ENCODE measurements around the gene SLC16A13.

The SLC16A13 gene

GRCh38 chr17:7074931-7075330 lies 39.1 kb downstream of the SLC16A13 start:
- H3K27me3 ChIP-seq (ENCODE audit: insufficient read depth, low read depth) = no peaks in the 10 kb centered on the region
- H3K4me3 ChIP-seq (IDR thresholded peaks at IDR 0.05; ENCODE audit: insufficient read depth, low read depth, low read length) = no peak overlapping the region
- no peaks in the 10 kb centered on the region for H4K20me1 ChIP-seq (ENCODE audit: insufficient read depth)
- H3K27ac ChIP-seq = no peak overlapping the region
- H3K9ac ChIP-seq = no peak overlapping the region
- no peak overlapping the region for H2AFZ ChIP-seq (ENCODE audit: low read depth)
- TF ChIP-seq CTCF (conservative IDR thresholded peaks at IDR 0.05; ENCODE audit: low read depth, low read length) = no peak
- H3K36me3 ChIP-seq (ENCODE audit: insufficient read depth) = no peaks in the 10 kb centered on the region
- no peaks in the 10 kb centered on the region for H3K4me1 ChIP-seq (ENCODE audit: low read depth, poor library complexity, severe bottlenecking)
- H3K4me2 ChIP-seq = no peak overlapping the region
- H3K79me2 ChIP-seq (ENCODE audit: insufficient read depth, low read depth) = no peaks in the 10 kb centered on the region

DNA sequence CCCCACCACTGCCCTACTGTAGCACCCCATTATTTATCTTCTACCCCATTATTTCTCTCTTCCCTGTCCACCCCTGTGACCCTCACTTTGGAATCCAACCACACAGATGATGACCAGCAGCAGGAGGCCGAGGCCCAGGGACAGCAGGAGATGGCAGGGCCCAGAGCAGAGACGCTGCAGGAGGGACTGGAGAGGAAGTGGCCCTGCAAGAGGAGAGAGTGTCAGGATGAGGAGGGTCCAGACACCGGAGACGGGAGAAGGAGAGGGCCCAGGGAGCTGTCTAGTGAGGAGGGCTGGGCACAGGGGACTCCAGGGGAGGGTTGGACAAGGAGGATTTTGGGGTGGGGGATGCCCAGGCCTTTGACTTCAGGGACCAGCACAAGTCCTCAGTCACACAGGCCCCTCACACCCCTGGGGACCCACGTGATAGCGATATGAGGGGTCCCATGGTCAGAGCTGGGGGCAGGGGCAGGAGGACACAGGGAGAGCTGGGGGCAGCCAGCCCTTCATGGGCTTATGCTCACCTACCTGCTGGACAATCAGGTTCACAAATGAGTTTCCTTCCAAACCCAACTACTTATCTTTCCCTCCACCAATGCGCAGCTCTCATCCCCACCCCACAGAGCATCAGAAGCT lies 42.2 kb downstream of the SLC16A13 start:
- H4K20me1 ChIP-seq (ENCODE audit: insufficient read depth) = no peaks in the 10 kb centered on the region
- no peak overlapping the region for H2AFZ ChIP-seq (ENCODE audit: low read depth)
- no peaks in the 10 kb centered on the region for H3K4me1 ChIP-seq (ENCODE audit: low read depth, poor library complexity, severe bottlenecking)
- H3K27me3 ChIP-seq (ENCODE audit: insufficient read depth, low read depth) = no peaks in the 10 kb centered on the region
- no peaks in the 10 kb centered on the region for H3K36me3 ChIP-seq (ENCODE audit: insufficient read depth)
- no peak for TF ChIP-seq CTCF (conservative IDR thresholded peaks at IDR 0.05; ENCODE audit: low read depth, low read length)
- H3K4me2 ChIP-seq = no peak overlapping the region
- no peak overlapping the region for H3K9ac ChIP-seq
- no peak overlapping the region for H3K27ac ChIP-seq
- H3K4me3 ChIP-seq (IDR thresholded peaks at IDR 0.05; ENCODE audit: insufficient read depth, low read depth, low read length) = no peak overlapping the region
- H3K79me2 ChIP-seq (ENCODE audit: insufficient read depth, low read depth) = no peaks in the 10 kb centered on the region

DNA sequence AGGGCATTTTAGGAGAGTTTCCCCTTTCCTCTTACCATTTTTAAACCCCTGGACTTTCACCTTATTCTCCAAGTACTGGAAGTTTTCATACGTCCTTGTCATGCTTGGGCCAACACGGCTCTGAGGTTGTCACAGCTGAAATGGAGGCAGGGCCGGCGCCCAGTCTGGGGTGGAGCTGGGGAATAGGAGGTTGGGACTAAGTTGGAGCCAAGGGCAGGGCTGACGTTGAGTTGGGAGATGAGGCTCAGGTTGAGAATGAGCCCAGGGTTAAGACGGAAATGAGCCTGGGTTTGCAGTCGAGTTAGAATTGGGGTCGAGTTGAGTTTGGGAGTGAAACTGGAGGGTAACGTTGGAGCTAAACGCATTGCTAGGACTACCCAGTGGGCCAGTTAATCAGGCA lies 42.9 kb downstream of the SLC16A13 start:
- Histone ChIP-seq H3K9ac (no peak overlapping the region), H3K79me2 (ENCODE audit: insufficient read depth, low read depth) (no peaks in the 10 kb centered on the region), H3K4me3 (IDR thresholded peaks at IDR 0.05; ENCODE audit: insufficient read depth, low read depth, low read length) (no peak overlapping the region), H4K20me1 (ENCODE audit: insufficient read depth) (no peaks in the 10 kb centered on the region), H3K4me2 (no peak overlapping the region), H3K27ac (no peak overlapping the region), H2AFZ (ENCODE audit: low read depth) (no peak overlapping the region), H3K36me3 (ENCODE audit: insufficient read depth) (no peaks in the 10 kb centered on the region), H3K4me1 (ENCODE audit: low read depth, poor library complexity, severe bottlenecking) (no peaks in the 10 kb centered on the region), H3K27me3 (ENCODE audit: insufficient read depth, low read depth) (no peaks in the 10 kb centered on the region)
- no peak for TF ChIP-seq CTCF (conservative IDR thresholded peaks at IDR 0.05; ENCODE audit: low read depth, low read length)

DNA sequence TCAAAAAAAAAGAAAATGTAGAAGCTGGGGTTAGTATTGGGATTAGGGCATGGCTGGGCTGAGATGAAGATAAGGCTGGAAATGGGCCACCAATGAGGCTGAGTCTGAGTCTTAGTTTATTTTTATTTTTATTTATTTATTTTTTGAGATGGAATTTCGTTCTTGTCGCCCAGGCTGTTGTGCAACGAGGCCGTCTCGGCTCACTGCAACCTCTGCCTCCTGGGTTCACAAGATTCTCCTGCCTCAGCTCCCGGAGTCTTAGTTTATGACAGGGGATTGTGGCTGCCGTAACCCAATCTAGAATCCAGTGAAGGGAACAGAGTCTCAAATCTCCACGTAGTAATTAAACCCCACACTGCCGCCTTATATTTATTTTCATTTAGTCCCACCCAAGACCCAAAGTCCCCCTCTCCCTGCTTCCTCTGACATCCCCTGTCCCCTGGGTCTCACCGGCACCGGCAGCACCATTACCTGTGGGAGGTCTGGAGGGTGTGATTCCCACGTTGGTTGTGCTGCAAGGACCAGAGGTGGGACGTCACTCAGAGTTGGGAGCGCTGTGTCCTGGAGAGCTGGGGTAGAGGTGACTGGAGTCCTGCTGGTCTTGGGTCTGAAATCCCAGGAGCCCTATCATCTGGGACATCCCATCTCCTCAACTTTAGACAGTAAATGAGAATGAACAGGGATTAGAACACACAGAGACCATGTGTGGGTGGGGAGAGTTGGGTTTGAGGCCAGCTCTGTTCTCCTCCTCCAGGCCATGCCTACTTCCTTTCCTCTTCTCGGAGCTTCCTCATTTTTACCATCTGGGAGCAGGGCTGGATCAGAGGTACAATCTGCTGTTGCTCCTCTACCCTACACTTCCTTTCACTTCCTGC lies 44.0 kb downstream of the SLC16A13 start, which contains the start of gene CLEC10A:
TSS of gene CLEC10A (minus strand) at position 671 of the 875 bp plus-strand sequence. CDS start 1,439 bp downstream, outside the sequence.
- no peak within 1 kb of the TSS for H3K4me3 ChIP-seq (IDR thresholded peaks at IDR 0.05; ENCODE audit: insufficient read depth, low read depth, low read length)
- H3K9ac ChIP-seq = no peak within 1 kb of the TSS
- no peak within 1 kb of the TSS for H2AFZ ChIP-seq (ENCODE audit: low read depth)
- H3K27ac ChIP-seq = no peak within 1 kb of the TSS
- no peaks in the 10 kb centered on the region for H3K27me3 ChIP-seq (ENCODE audit: insufficient read depth, low read depth)
- no peak for TF ChIP-seq CTCF (conservative IDR thresholded peaks at IDR 0.05; ENCODE audit: low read depth, low read length)
- H3K4me1 ChIP-seq (ENCODE audit: low read depth, poor library complexity, severe bottlenecking) = no peaks in the 10 kb centered on the region
- no peaks in the 10 kb centered on the region for H3K36me3 ChIP-seq (ENCODE audit: insufficient read depth)
- no peak within 1 kb of the TSS for H3K4me2 ChIP-seq
- no peaks in the 10 kb centered on the region for H4K20me1 ChIP-seq (ENCODE audit: insufficient read depth)
- H3K79me2 ChIP-seq (ENCODE audit: insufficient read depth, low read depth) = no peaks in the 10 kb centered on the region

Measured in KMS-11 (cell line).